ENCODE data around the gene CORO2A.

The CORO2A gene

GRCh38 chr9:98195671-98196070, 3.2 kb upstream of the CORO2A start:
- peaks cover 0 to 4% of the 10 kb centered on the region in 2 donors for H3K9me3 ChIP-seq (replicated peaks in 1 of 2; ENCODE audit: control insufficient read depth in 2 of 2, insufficient read depth in 1 of 2, low read depth in 1 of 2, low read length in 2 of 2)
- no peak overlapping the region for H4K91ac ChIP-seq (ENCODE audit: low read depth, low read length, poor library complexity)
- H3K4me2 ChIP-seq (ENCODE audit: insufficient read depth, low read length, poor library complexity, severe bottlenecking): no peak overlapping the region
- H2BK12ac ChIP-seq (ENCODE audit: low read length): no peak overlapping the region
- no peak overlapping the region for H3K9ac ChIP-seq (ENCODE audit: low read depth, low read length, poor library complexity)
- WGBS, 2 donors (ENCODE audit: extremely low coverage in 2 of 2, insufficient read length in 2 of 2, insufficient replicate concordance in 1 of 2): no CpG with 5 or more reads among the region's 4 CpGs
- peak overlapping the region; percentile 75 for H2AK5ac ChIP-seq (ENCODE audit: low read depth, low read length)
- H2BK120ac ChIP-seq (ENCODE audit: low read depth, low read length): no peak overlapping the region
- no peak overlapping the region for H2BK5ac ChIP-seq (ENCODE audit: low read length)
- no peak overlapping the region for H3K4ac ChIP-seq (ENCODE audit: low read length)
- peak overlapping the region; percentile 85 for H3K23ac ChIP-seq (ENCODE audit: low read depth, low read length, poor library complexity)
- H3K4me3 ChIP-seq (ENCODE audit: low read length in 2 of 2): no peak overlapping the region
- H2BK15ac ChIP-seq (ENCODE audit: low read length): peak overlapping the region; percentile 85
- no peak overlapping the region for H2AFZ ChIP-seq (ENCODE audit: low read length)
- DNase-seq (ENCODE audit: low spot score): no peak
- H3K14ac ChIP-seq (ENCODE audit: low read length): peak overlapping the region; percentile 71
- H3K27ac ChIP-seq (replicated peaks; ENCODE audit: low read length): no peak overlapping the region
- H3K79me1 ChIP-seq (ENCODE audit: low read depth, low read length): peaks cover 1% of the 10 kb centered on the region
- H3K4me1 ChIP-seq (ENCODE audit: control insufficient read depth in 2 of 2, insufficient read depth in 1 of 2, low read depth in 1 of 2, low read length in 2 of 2): peaks cover 0 to 15% of the 10 kb centered on the region in 2 donors
- H3K27me3 ChIP-seq (ENCODE audit: control insufficient read depth in 3 of 3, insufficient read depth in 3 of 3, low read depth in 1 of 3, low read length in 3 of 3): peaks cover 0 to 77% (median 18%) of the 10 kb centered on the region in 3 experiments
- H3K18ac ChIP-seq (ENCODE audit: low read length): peak overlapping the region; percentile 76
- no peak overlapping the region for H4K8ac ChIP-seq (ENCODE audit: low read depth, low read length)
- H3K36me3 ChIP-seq (replicated peaks in 1 of 2; ENCODE audit: control insufficient read depth in 2 of 2, insufficient read depth in 2 of 2, low read length in 2 of 2): no peaks in the 10 kb centered on the region

GRCh38 chr9:98193336-98193944, 1.0 kb upstream of the CORO2A start:
- H2BK120ac ChIP-seq (ENCODE audit: low read depth, low read length): no peak overlapping the region
- no peak overlapping the region for H2BK15ac ChIP-seq (ENCODE audit: low read length)
- peaks cover 0 to 77% (median 19%) of the 10 kb centered on the region in 3 experiments for H3K27me3 ChIP-seq (ENCODE audit: control insufficient read depth in 3 of 3, insufficient read depth in 3 of 3, low read depth in 1 of 3, low read length in 3 of 3)
- peak overlapping the region; percentile 98 for H3K4me2 ChIP-seq (ENCODE audit: insufficient read depth, low read length, poor library complexity, severe bottlenecking)
- WGBS, 2 donors (ENCODE audit: extremely low coverage in 2 of 2, insufficient read length in 2 of 2, insufficient replicate concordance in 1 of 2): no CpG with 5 or more reads among the region's 8 CpGs
- no peak overlapping the region for H4K8ac ChIP-seq (ENCODE audit: low read depth, low read length)
- H3K4me3 ChIP-seq (ENCODE audit: low read length in 2 of 2): peak overlapping the region; percentile 45 to 81
- no peak overlapping the region for H2BK12ac ChIP-seq (ENCODE audit: low read length)
- no peak overlapping the region for H3K14ac ChIP-seq (ENCODE audit: low read length)
- H3K27ac ChIP-seq (replicated peaks; ENCODE audit: low read length): peak overlapping the region; percentile 19
- H3K9ac ChIP-seq (ENCODE audit: low read depth, low read length, poor library complexity): no peak overlapping the region
- no peak overlapping the region for H4K91ac ChIP-seq (ENCODE audit: low read depth, low read length, poor library complexity)
- H3K4ac ChIP-seq (ENCODE audit: low read length): no peak overlapping the region
- peaks cover 0 to 4% of the 10 kb centered on the region in 2 donors for H3K9me3 ChIP-seq (replicated peaks in 1 of 2; ENCODE audit: control insufficient read depth in 2 of 2, insufficient read depth in 1 of 2, low read depth in 1 of 2, low read length in 2 of 2)
- no peak overlapping the region for H2BK5ac ChIP-seq (ENCODE audit: low read length)
- peaks cover 1% of the 10 kb centered on the region for H3K79me1 ChIP-seq (ENCODE audit: low read depth, low read length)
- H2AK5ac ChIP-seq (ENCODE audit: low read depth, low read length): peak overlapping the region; percentile 44
- H3K4me1 ChIP-seq (ENCODE audit: control insufficient read depth in 2 of 2, insufficient read depth in 1 of 2, low read depth in 1 of 2, low read length in 2 of 2): peaks cover 0 to 6% of the 10 kb centered on the region in 2 donors
- no peak overlapping the region for H3K18ac ChIP-seq (ENCODE audit: low read length)
- DNase-seq (ENCODE audit: low spot score): no peak
- no peak overlapping the region for H3K23ac ChIP-seq (ENCODE audit: low read depth, low read length, poor library complexity)
- no peaks in the 10 kb centered on the region for H3K36me3 ChIP-seq (replicated peaks in 1 of 2; ENCODE audit: control insufficient read depth in 2 of 2, insufficient read depth in 2 of 2, low read length in 2 of 2)
- H2AFZ ChIP-seq (ENCODE audit: low read length): peak overlapping the region; percentile 91

GRCh38 chr9:98191671-98192502, 550 bp downstream of the CORO2A start:
- WGBS, 2 donors (ENCODE audit: extremely low coverage in 2 of 2, insufficient read length in 2 of 2, insufficient replicate concordance in 1 of 2): no CpG with 5 or more reads among the region's 47 CpGs
- H2AK5ac ChIP-seq (ENCODE audit: low read depth, low read length): peak overlapping the region; percentile 93
- peaks cover 1% of the 10 kb centered on the region for H3K79me1 ChIP-seq (ENCODE audit: low read depth, low read length)
- H2BK12ac ChIP-seq (ENCODE audit: low read length): peak overlapping the region; percentile 99
- no peak overlapping the region for H3K4ac ChIP-seq (ENCODE audit: low read length)
- H3K9me3 ChIP-seq (replicated peaks in 1 of 2; ENCODE audit: control insufficient read depth in 2 of 2, insufficient read depth in 1 of 2, low read depth in 1 of 2, low read length in 2 of 2): peaks cover 0 to 4% of the 10 kb centered on the region in 2 donors
- no peak overlapping the region for H2BK5ac ChIP-seq (ENCODE audit: low read length)
- no peak overlapping the region for H3K27ac ChIP-seq (replicated peaks; ENCODE audit: low read length)
- H2BK15ac ChIP-seq (ENCODE audit: low read length): peak overlapping the region; percentile 90
- no peak overlapping the region for H3K14ac ChIP-seq (ENCODE audit: low read length)
- H4K91ac ChIP-seq (ENCODE audit: low read depth, low read length, poor library complexity): no peak overlapping the region
- no peak for DNase-seq (ENCODE audit: low spot score)
- peak overlapping the region; percentile 95 for H3K18ac ChIP-seq (ENCODE audit: low read length)
- H3K9ac ChIP-seq (ENCODE audit: low read depth, low read length, poor library complexity): peak overlapping the region; percentile 94
- H3K36me3 ChIP-seq (replicated peaks in 1 of 2; ENCODE audit: control insufficient read depth in 2 of 2, insufficient read depth in 2 of 2, low read length in 2 of 2): no peaks in the 10 kb centered on the region
- peak overlapping the region; percentile 98 for H3K23ac ChIP-seq (ENCODE audit: low read depth, low read length, poor library complexity)
- peaks cover 0 to 73% (median 19%) of the 10 kb centered on the region in 3 experiments for H3K27me3 ChIP-seq (ENCODE audit: control insufficient read depth in 3 of 3, insufficient read depth in 3 of 3, low read depth in 1 of 3, low read length in 3 of 3)
- peak overlapping the region; percentile 98 for H3K4me2 ChIP-seq (ENCODE audit: insufficient read depth, low read length, poor library complexity, severe bottlenecking)
- H2AFZ ChIP-seq (ENCODE audit: low read length): peak overlapping the region; percentile 91
- no peak overlapping the region for H4K8ac ChIP-seq (ENCODE audit: low read depth, low read length)
- peak overlapping the region; percentile 77 for H2BK120ac ChIP-seq (ENCODE audit: low read depth, low read length)
- peaks cover 0 to 6% of the 10 kb centered on the region in 2 donors for H3K4me1 ChIP-seq (ENCODE audit: control insufficient read depth in 2 of 2, insufficient read depth in 1 of 2, low read depth in 1 of 2, low read length in 2 of 2)
- peak overlapping the region; percentile 45 to 81 for H3K4me3 ChIP-seq (ENCODE audit: low read length in 2 of 2)

GRCh38 chr9:98191181-98191608, 1.2 kb downstream of the CORO2A start:
- Histone ChIP-seq H2AK5ac (ENCODE audit: low read depth, low read length) (peak overlapping the region; percentile 93), H2BK120ac (ENCODE audit: low read depth, low read length) (no peak overlapping the region), H3K4me3 (ENCODE audit: low read length in 2 of 2) (no peak overlapping the region), H2BK5ac (ENCODE audit: low read length) (no peak overlapping the region), H3K36me3 (replicated peaks in 1 of 2; ENCODE audit: control insufficient read depth in 2 of 2, insufficient read depth in 2 of 2, low read length in 2 of 2) (no peaks in the 10 kb centered on the region), H3K14ac (ENCODE audit: low read length) (no peak overlapping the region), H2BK15ac (ENCODE audit: low read length) (peak overlapping the region; percentile 90), H4K91ac (ENCODE audit: low read depth, low read length, poor library complexity) (no peak overlapping the region), H3K4ac (ENCODE audit: low read length) (no peak overlapping the region), H2BK12ac (ENCODE audit: low read length) (no peak overlapping the region), H4K8ac (ENCODE audit: low read depth, low read length) (no peak overlapping the region), H3K18ac (ENCODE audit: low read length) (no peak overlapping the region), H3K23ac (ENCODE audit: low read depth, low read length, poor library complexity) (no peak overlapping the region), H3K9me3 (replicated peaks in 1 of 2; ENCODE audit: control insufficient read depth in 2 of 2, insufficient read depth in 1 of 2, low read depth in 1 of 2, low read length in 2 of 2) (peaks cover 0 to 3% of the 10 kb centered on the region in 2 donors), H3K4me2 (ENCODE audit: insufficient read depth, low read length, poor library complexity, severe bottlenecking) (no peak overlapping the region), H3K4me1 (ENCODE audit: control insufficient read depth in 2 of 2, insufficient read depth in 1 of 2, low read depth in 1 of 2, low read length in 2 of 2) (peaks cover 0 to 6% of the 10 kb centered on the region in 2 donors), H3K27me3 (ENCODE audit: control insufficient read depth in 3 of 3, insufficient read depth in 3 of 3, low read depth in 1 of 3, low read length in 3 of 3) (peaks cover 0 to 71% (median 19%) of the 10 kb centered on the region in 3 experiments), H3K79me1 (ENCODE audit: low read depth, low read length) (peaks cover 1% of the 10 kb centered on the region), H3K9ac (ENCODE audit: low read depth, low read length, poor library complexity) (no peak overlapping the region), H2AFZ (ENCODE audit: low read length) (no peak overlapping the region), H3K27ac (replicated peaks; ENCODE audit: low read length) (no peak overlapping the region)
- no peak for DNase-seq (ENCODE audit: low spot score)
- WGBS, 2 donors (ENCODE audit: extremely low coverage in 2 of 2, insufficient read length in 2 of 2, insufficient replicate concordance in 1 of 2): no CpG with 5 or more reads among the region's 5 CpGs
